Astrocyte (in vitro differentiated cells and primary cell): ENCODE results near the gene BCAR3. TPM values are rescaled to one million over a fixed set of nuclear protein-coding genes. Genes with fewer than 3 reads are reported as not detected.

Experiments used
- DNase-seq: peaks from one replicate; pipeline ENCODE4 v3.0.0-alpha.2; 2010; ENCODE audit warnings: low read depth
- FAIRE-seq: peaks from 2 replicates; lab custom pipeline; 2011; peaks lifted over from hg19 to GRCh38; lab: Jason Lieb, UNC
- H2AFZ ChIP-seq: 2 replicates; pipeline ENCODE4 v1.6.0; 2012; ENCODE audit warnings: low read depth, low read length, inconsistent platforms
- H3K27ac ChIP-seq: 2 replicates; pipeline ENCODE4 v1.5.1; 2011; ENCODE audit warnings: low read depth, low read length, inconsistent platforms
- H3K27me3 ChIP-seq: 2 replicates; pipeline ENCODE4 v1.6.0; 2011; ENCODE audit warnings: low read length, inconsistent platforms; ENCODE audit not compliant: insufficient read depth
- H3K36me3 ChIP-seq: 2 replicates; pipeline ENCODE4 v1.5.1; 2011; ENCODE audit warnings: low read length, inconsistent platforms; ENCODE audit not compliant: insufficient read depth
- H3K4me1 ChIP-seq: 2 replicates; pipeline ENCODE4 v1.5.1; 2011; ENCODE audit warnings: low read length, inconsistent platforms; ENCODE audit not compliant: insufficient read depth
- H3K4me2 ChIP-seq: 2 replicates; pipeline ENCODE4 v1.6.0; 2012; ENCODE audit warnings: low read length, inconsistent platforms
- H3K4me3 ChIP-seq: 2 replicates; pipeline ENCODE4 v1.5.1; 2011; ENCODE audit warnings: low read depth, mild to moderate bottlenecking, low read length, inconsistent platforms; ENCODE audit not compliant: insufficient read depth
- H3K79me2 ChIP-seq: 2 replicates; pipeline ENCODE4 v1.6.0; 2012; ENCODE audit warnings: mild to moderate bottlenecking, low read length, inconsistent platforms; ENCODE audit not compliant: insufficient read depth
- H3K9ac ChIP-seq: 2 replicates; pipeline ENCODE4 v1.6.0; 2012; ENCODE audit warnings: mild to moderate bottlenecking, low read length, inconsistent platforms
- H3K9me3 ChIP-seq: 2 replicates; pipeline ENCODE4 v1.5.1; 2012; ENCODE audit warnings: low read depth, mild to moderate bottlenecking, low read length, inconsistent platforms; ENCODE audit not compliant: insufficient read depth
- H4K20me1 ChIP-seq: 2 replicates; pipeline ENCODE4 v1.6.0; 2012; ENCODE audit warnings: low read length, inconsistent platforms; ENCODE audit not compliant: insufficient read depth
- H3K27ac Mint-ChIP-seq: one replicate; pipeline ENCODE4 v1.8.0; 2021; ENCODE audit warnings: mild to moderate bottlenecking, mixed read lengths; ENCODE audit not compliant: unreplicated experiment
- H3K27me3 Mint-ChIP-seq: one replicate; pipeline ENCODE4 v1.8.0; 2021; ENCODE audit warnings: low read depth, mixed read lengths; ENCODE audit not compliant: unreplicated experiment
- H3K36me3 Mint-ChIP-seq: one replicate; pipeline ENCODE4 v1.8.0; 2021; ENCODE audit warnings: low read depth, mixed read lengths; ENCODE audit not compliant: unreplicated experiment
- H3K4me1 Mint-ChIP-seq: one replicate; pipeline ENCODE4 v1.8.0; 2021; ENCODE audit warnings: low read depth, mixed read lengths; ENCODE audit not compliant: unreplicated experiment
- H3K4me3 Mint-ChIP-seq: one replicate; pipeline ENCODE4 v1.8.0; 2021; ENCODE audit warnings: mild to moderate bottlenecking, moderate library complexity, mixed read lengths; ENCODE audit not compliant: unreplicated experiment
- H3K9me3 Mint-ChIP-seq: one replicate; pipeline ENCODE4 v1.8.0; 2021; ENCODE audit warnings: mild to moderate bottlenecking, mixed read lengths; ENCODE audit not compliant: unreplicated experiment
- CTCF ChIP-seq: IDR thresholded peaks from 2 replicates; pipeline ENCODE4 v1.5.1; 2011; ENCODE audit warnings: low read depth, mild to moderate bottlenecking, inconsistent platforms, low read length, moderate library complexity; ENCODE audit not compliant: insufficient read depth
- EZH2 ChIP-seq: IDR thresholded peaks from 2 replicates; pipeline ENCODE4 v1.6.1; 2012; ENCODE audit warnings: mild to moderate bottlenecking, low read length, inconsistent platforms; ENCODE audit not compliant: insufficient read depth
- total RNA-seq: library from RNA; stranded (reverse); gene quantifications from 2 replicates; pipeline ENCODE4 v1.2.1, GENCODE V29; 2021

BCAR3 gene
- total RNA-seq, 1 donor from 2014 or later = 30.0 TPM

- H3K9ac ChIP-seq = no peak overlapping the region
- peaks cover 39% of the 10 kb centered on the region for H3K4me1 Mint-ChIP-seq
- no peaks in the 10 kb centered on the region for H3K27me3 ChIP-seq
- peaks cover 34% of the 10 kb centered on the region for H3K4me1 ChIP-seq
- no peaks in the 10 kb centered on the region for H3K27me3 Mint-ChIP-seq
- H3K4me2 ChIP-seq = no peak overlapping the region
- no peak overlapping the region for H2AFZ ChIP-seq
- H3K27ac ChIP-seq = no peak overlapping the region
- DNase-seq = no peak
- H3K4me3 Mint-ChIP-seq = no peak overlapping the region
- H4K20me1 ChIP-seq = peaks cover 100% of the 10 kb centered on the region
- peaks cover 5% of the 10 kb centered on the region for H3K36me3 ChIP-seq
- no peaks in the 10 kb centered on the region for H3K9me3 Mint-ChIP-seq
- peaks cover 11% of the 10 kb centered on the region for H3K36me3 Mint-ChIP-seq
- no peak for TF ChIP-seq CTCF
- no peak for TF ChIP-seq EZH2
- no peaks in the 10 kb centered on the region for H3K9me3 ChIP-seq
- no peak overlapping the region for H3K27ac Mint-ChIP-seq
- no peak overlapping the region for H3K4me3 ChIP-seq
- no peak for FAIRE-seq
- peaks cover 100% of the 10 kb centered on the region for H3K79me2 ChIP-seq
These were observed 85.1 kb downstream of the BCAR3 start for GRCh38 chr1:93596329-93597089.

- Mint-ChIP-seq H3K36me3 (peaks cover 16% of the 10 kb centered on the region), H3K27me3 (no peaks in the 10 kb centered on the region), H3K27ac (no peak overlapping the region), H3K4me1 (peaks cover 39% of the 10 kb centered on the region), H3K9me3 (no peaks in the 10 kb centered on the region), H3K4me3 (no peak overlapping the region)
- Histone ChIP-seq H3K4me1 (peaks cover 34% of the 10 kb centered on the region), H3K4me2 (peak overlapping the region; percentile 24), H3K9ac (peak overlapping the region; percentile 37), H3K4me3 (no peak overlapping the region), H3K27ac (peak overlapping the region; percentile 50), H3K9me3 (no peaks in the 10 kb centered on the region), H2AFZ (no peak overlapping the region), H3K27me3 (no peaks in the 10 kb centered on the region), H3K36me3 (peaks cover 6% of the 10 kb centered on the region), H3K79me2 (peaks cover 98% of the 10 kb centered on the region), H4K20me1 (peaks cover 97% of the 10 kb centered on the region)
- DNase-seq (peak; percentile 59), FAIRE-seq (peak; percentile 78)
- TF ChIP-seq EZH2 = no peak
- TF ChIP-seq CTCF = no peak
These were observed 85.9 kb downstream of the BCAR3 start for GRCh38 chr1:93595743-93596142.

- TF ChIP-seq CTCF = no peak
- TF ChIP-seq EZH2 = no peak
- no peak for DNase-seq
- Mint-ChIP-seq H3K27ac (peak overlapping the region; percentile 63), H3K4me3 (no peak overlapping the region), H3K27me3 (no peaks in the 10 kb centered on the region), H3K4me1 (peaks cover 40% of the 10 kb centered on the region), H3K9me3 (no peaks in the 10 kb centered on the region), H3K36me3 (peaks cover 16% of the 10 kb centered on the region)
- no peak overlapping the region for H3K4me3 ChIP-seq
- H3K27me3 ChIP-seq = no peaks in the 10 kb centered on the region
- H3K4me1 ChIP-seq = peaks cover 34% of the 10 kb centered on the region
- peaks cover 97% of the 10 kb centered on the region for H3K79me2 ChIP-seq
- peak overlapping the region; percentile 24 for H3K4me2 ChIP-seq
- H3K9me3 ChIP-seq = no peaks in the 10 kb centered on the region
- H4K20me1 ChIP-seq = peaks cover 97% of the 10 kb centered on the region
- peaks cover 8% of the 10 kb centered on the region for H3K36me3 ChIP-seq
- peak overlapping the region; percentile 37 for H3K9ac ChIP-seq
- H2AFZ ChIP-seq = no peak overlapping the region
- peak overlapping the region; percentile 50 for H3K27ac ChIP-seq
- FAIRE-seq = no peak
These were observed 86.4 kb downstream of the BCAR3 start for GRCh38 chr1:93595266-93595665.
